ENCODE data around the gene KCTD2. TPM values are rescaled to one million over a fixed set of nuclear protein-coding genes. Genes with fewer than 3 reads are reported as not detected.

Gene KCTD2
- polyA plus RNA-seq, 2 of the 4 experiments (the other 2 are of a cell fraction) = 18.8 to 31.3 TPM

DNA sequence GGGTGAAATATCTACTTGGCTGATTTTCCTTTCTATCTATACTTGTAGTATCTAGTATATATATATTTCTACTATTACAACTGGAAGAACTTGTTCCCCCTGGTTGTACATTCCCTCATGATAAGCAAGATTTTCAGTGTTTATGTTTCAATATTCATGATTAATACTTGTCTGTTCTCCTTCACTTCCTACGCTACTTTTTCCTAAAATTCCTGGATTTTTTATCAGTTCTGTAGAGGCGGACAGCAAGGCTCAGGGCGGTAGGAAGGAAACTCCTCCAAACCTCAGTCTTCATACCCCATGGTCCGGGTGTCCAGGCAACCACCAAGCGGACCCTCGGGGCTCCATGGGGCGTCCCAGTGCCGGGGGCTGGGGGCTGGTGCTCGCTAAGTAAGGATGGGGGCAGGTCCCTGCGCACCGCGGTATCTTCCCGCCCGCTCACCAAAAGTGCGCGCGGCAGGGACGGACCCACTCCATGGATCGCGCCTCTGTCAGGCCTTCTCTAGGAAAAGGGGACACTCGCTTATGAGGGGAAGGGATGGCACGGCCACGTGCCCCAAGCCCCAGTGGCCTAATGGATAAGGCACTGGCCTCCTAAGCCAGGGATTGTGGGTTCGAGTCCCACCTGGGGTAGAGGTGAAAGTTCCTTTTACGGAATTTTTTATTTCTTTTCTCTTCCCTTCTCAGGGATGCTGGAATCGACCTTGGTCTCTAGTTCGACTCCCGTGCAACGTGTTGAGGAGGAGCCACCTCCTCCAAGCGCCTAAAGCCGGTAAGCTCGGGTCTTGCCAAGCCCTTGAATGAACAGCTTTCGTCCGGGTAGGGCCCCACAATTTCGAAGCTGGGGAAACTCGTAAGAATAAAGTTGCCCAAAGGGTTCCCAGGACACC lies 13.4 kb upstream of the KCTD2 start:
- Histone ChIP-seq H3K9me3 (no peaks in the 10 kb centered on the region), H3K4me3 (peak overlapping the region; percentile 73), H3K4me1 (peaks cover 30% of the 10 kb centered on the region), H3K27ac (peak overlapping the region; percentile 97), H3K4me2 (peak overlapping the region; percentile 89)
- CTCF ChIA-PET = interaction anchor here (0.7 to 4.5 kb wide), 14 partner anchors 9 to 168 kb away, joined by 3 to 35 read pairs (median 7); partner anchors contain the start of genes ATP5PD, KCTD2 and MRPL58
- WGBS (ENCODE audit: missing lambda C conversion rate) = under 1% methylated on average over 34 of the region's 36 CpGs
- POLR2A ChIA-PET = interaction anchor here (1.0 to 3.2 kb wide), 6 partner anchors 13 to 237 kb away, joined by 3 to 46 read pairs (median 18); partner anchors contain the start of genes ATP5PD, CDR2L, HID1 and KCTD2
- FAIRE-seq = peak; percentile 72
- ATAC-seq = peak; percentile 50 to 64
- DNase-seq (ENCODE audit: low read depth in 1 of 2, low spot score in 1 of 2) = peak; percentile 95 to 97
- TF ChIP-seq JUN (IDR thresholded peaks at IDR 0.05) (peak in 1 of 2 experiments; percentile 50; a peak in 1 of 5 replicates), ESRRA (IDR thresholded peaks at IDR 0.05; ENCODE audit: borderline replicate concordance, low read length) (peak; percentile 61; the same call in 1 of the 2 replicates), RNF2 (IDR thresholded peaks at IDR 0.05; ENCODE audit: borderline replicate concordance, low read depth) (0 out of 2 replicates have a peak, but pooled peaks have one; percentile 13), SMC3 (IDR thresholded peaks at IDR 0.05) (peak; percentile 29; the same call in 2 of the 3 replicates), E2F6 (IDR thresholded peaks at IDR 0.05; ENCODE audit: borderline replicate concordance, low read depth) (peak; percentile 92), HDAC2 (IDR thresholded peaks at IDR 0.05) (0 out of 2 replicates have a peak, but pooled peaks have one; percentile 59), SREBF2 (IDR thresholded peaks at IDR 0.05) (peak; percentile 96), RAD21 (conservative IDR thresholded peaks at IDR 0.05 in 1 of 2, IDR thresholded peaks at IDR 0.05 in 1 of 2) (no peak; a peak in 2 of 5 replicates), RFX5 (IDR thresholded peaks at IDR 0.05) (peak; percentile 10; the same call in 1 of the 2 replicates), MAZ (IDR thresholded peaks at IDR 0.05; ENCODE audit: borderline replicate concordance, low read depth, low read length) (no peak; the same call in 1 of the 2 replicates), HOXB5 (CRISPR knock-in tag; IDR thresholded peaks at IDR 0.05) (peak; percentile 61; the same call in 1 of the 2 replicates), MAX (IDR thresholded peaks at IDR 0.05) (peak; percentile 96), EHF (CRISPR knock-in tag; IDR thresholded peaks at IDR 0.05) (0 out of 2 replicates have a peak, but pooled peaks have one; percentile 38), MAFK (IDR thresholded peaks at IDR 0.05; ENCODE audit: partially characterized antibody) (no peak), HMGXB4 (CRISPR knock-in tag; IDR thresholded peaks at IDR 0.05; ENCODE audit: borderline replicate concordance) (peak; percentile 95; the same call in 1 of the 2 replicates), PHF8 (IDR thresholded peaks at IDR 0.05; ENCODE audit: borderline replicate concordance, low read depth) (peak; percentile 7; the same call in 1 of the 2 replicates), RCOR1 (IDR thresholded peaks at IDR 0.05; ENCODE audit: low read depth, low read length) (0 out of 2 replicates have a peak, but pooled peaks have one; percentile 28), TFCP2L1 (CRISPR knock-in tag; IDR thresholded peaks at IDR 0.05) (0 out of 2 replicates have a peak, but pooled peaks have one; percentile 14), CHD2 (IDR thresholded peaks at IDR 0.05; ENCODE audit: low read length, partially characterized antibody) (peak; percentile 37), ATOH8 (CRISPR knock-in tag; IDR thresholded peaks at IDR 0.05; ENCODE audit: low read depth) (no peak), FOSB (CRISPR knock-in tag; IDR thresholded peaks at IDR 0.05) (no peak; the same call in 1 of the 2 replicates), CEBPB (IDR thresholded peaks at IDR 0.05) (peak in 1 of 2 experiments; percentile 33; a peak in 1 of 4 replicates), MYC (IDR thresholded peaks at IDR 0.05; ENCODE audit: borderline replicate concordance, low read length) (peak; percentile 97), GATA3 (IDR thresholded peaks at IDR 0.05; ENCODE audit: borderline replicate concordance) (peak; percentile 20; the same call in 1 of the 2 replicates), BHLHE40 (IDR thresholded peaks at IDR 0.05; ENCODE audit: low read depth, low read length) (peak; percentile 50; the same call in 1 of the 2 replicates), HOXA7 (CRISPR knock-in tag; IDR thresholded peaks at IDR 0.05) (0 out of 2 replicates have a peak, but pooled peaks have one; percentile 54)
- TF ChIP-seq, protein P1, sequence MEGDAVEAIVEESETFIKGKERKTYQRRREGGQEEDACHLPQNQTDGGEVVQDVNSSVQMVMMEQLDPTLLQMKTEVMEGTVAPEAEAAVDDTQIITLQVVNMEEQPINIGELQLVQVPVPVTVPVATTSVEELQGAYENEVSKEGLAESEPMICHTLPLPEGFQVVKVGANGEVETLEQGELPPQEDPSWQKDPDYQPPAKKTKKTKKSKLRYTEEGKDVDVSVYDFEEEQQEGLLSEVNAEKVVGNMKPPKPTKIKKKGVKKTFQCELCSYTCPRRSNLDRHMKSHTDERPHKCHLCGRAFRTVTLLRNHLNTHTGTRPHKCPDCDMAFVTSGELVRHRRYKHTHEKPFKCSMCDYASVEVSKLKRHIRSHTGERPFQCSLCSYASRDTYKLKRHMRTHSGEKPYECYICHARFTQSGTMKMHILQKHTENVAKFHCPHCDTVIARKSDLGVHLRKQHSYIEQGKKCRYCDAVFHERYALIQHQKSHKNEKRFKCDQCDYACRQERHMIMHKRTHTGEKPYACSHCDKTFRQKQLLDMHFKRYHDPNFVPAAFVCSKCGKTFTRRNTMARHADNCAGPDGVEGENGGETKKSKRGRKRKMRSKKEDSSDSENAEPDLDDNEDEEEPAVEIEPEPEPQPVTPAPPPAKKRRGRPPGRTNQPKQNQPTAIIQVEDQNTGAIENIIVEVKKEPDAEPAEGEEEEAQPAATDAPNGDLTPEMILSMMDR (IDR thresholded peaks at IDR 0.05) = no peak
- TF ChIP-seq, protein P2, sequence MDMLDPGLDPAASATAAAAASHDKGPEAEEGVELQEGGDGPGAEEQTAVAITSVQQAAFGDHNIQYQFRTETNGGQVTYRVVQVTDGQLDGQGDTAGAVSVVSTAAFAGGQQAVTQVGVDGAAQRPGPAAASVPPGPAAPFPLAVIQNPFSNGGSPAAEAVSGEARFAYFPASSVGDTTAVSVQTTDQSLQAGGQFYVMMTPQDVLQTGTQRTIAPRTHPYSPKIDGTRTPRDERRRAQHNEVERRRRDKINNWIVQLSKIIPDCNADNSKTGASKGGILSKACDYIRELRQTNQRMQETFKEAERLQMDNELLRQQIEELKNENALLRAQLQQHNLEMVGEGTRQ (IDR thresholded peaks at IDR 0.05) = peak; percentile 88
